GM12801 (cell line): ENCODE measurements around the gene SLC24A3.

Source experiments
- CTCF ChIP-seq: IDR thresholded peaks from one replicate; pipeline ENCODE4 v1.5.1; 2011; ENCODE audit warnings: control low read depth; ENCODE audit not compliant: insufficient read length; ENCODE audit errors: extremely low read depth

SLC24A3 gene

GRCh38 chr20:19527509-19527908 lies 315.1 kb downstream of the SLC24A3 start:
- no peak for TF ChIP-seq CTCF

- no peak for TF ChIP-seq CTCF
These were observed 316.0 kb downstream of the SLC24A3 start for GRCh38 chr20:19528286-19529030.

GRCh38 chr20:19530006-19530405 lies 317.6 kb downstream of the SLC24A3 start:
- no peak for TF ChIP-seq CTCF

DNA sequence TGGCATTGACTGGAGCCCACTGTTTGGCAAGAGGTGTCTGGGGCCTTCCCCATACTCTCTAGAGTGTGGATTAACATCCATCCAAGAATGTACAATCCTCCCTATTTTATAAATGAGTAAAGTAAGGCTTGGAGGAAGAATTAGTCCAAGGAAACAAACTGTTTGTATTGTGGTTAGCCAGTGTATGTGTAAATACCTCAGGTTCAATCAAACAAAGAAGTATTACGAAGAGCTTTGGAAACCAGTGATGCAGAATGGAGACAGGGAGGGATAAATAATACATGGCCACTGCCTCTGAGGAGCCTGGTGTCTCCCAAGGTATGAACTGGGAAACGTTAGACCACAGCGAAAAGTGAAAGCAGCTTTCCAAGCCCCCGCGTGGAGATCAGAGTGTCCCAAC lies 319.0 kb downstream of the SLC24A3 start:
- TF ChIP-seq CTCF, result no peak

GRCh38 chr20:19538556-19538955 lies 326.1 kb downstream of the SLC24A3 start:
- no peak for TF ChIP-seq CTCF

DNA sequence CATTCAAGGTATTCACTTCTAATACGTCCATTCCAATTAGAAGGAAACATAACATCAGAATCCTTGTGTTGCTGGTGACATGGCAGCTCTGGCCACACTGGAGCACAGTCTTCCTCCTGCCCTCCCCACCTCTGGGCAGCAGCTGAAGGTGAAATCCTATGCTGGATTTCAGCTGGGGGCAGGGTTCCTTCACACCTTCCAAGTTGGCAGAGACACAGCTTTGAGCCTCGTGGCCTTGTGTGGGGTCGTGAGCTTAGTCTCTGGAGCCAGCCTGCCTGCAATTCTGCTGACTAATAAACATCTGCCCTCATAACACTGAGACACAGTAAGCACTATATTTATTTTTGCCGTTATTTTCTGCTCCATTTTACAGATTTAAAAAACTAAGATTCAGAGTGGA lies 326.7 kb downstream of the SLC24A3 start:
- TF ChIP-seq CTCF, result no peak

DNA sequence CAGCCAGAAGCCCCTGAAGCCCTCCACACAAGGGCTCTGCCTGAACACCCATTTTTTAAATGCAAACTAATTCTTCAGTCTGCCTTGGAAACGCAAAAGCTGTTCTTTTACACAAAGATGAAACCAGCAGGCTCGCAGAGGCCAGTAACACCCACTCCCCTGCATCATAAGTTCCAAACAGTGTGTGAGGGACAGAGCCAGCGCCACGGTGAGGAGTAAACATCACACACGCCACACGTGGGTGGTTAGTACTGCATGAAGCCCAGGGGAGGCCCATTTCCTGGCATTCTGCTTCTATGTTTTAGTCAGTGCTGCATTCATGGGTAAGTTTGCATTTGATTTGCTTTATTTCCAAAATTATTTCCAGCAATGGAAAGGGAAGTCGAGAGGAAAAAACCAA lies 327.9 kb downstream of the SLC24A3 start:
- no peak for TF ChIP-seq CTCF
